Colonic mucosa (tissue), 4 donors: ENCODE results near the gene GABRA5. TPM values are rescaled to one million over a fixed set of nuclear protein-coding genes. Genes with fewer than 3 reads are reported as not detected.

Experiments
- DNase-seq: peaks from one replicate; pipeline ENCODE4 v3.0.0-alpha.2; 2020
- H3K27ac ChIP-seq: fragments of 200-600 bp; one replicate; pipeline ENCODE4 v1.8.0; 2021
- H3K27me3 ChIP-seq: fragments of 200-600 bp; one replicate; pipeline ENCODE4 v1.8.0; 2021
- H3K36me3 ChIP-seq: fragments of 200-600 bp; one replicate; pipeline ENCODE4 v1.8.0; 2021
- H3K4me1 ChIP-seq: fragments of 200-600 bp; one replicate; pipeline ENCODE4 v1.8.0; 2021; ENCODE audit warnings: mild to moderate bottlenecking
- H3K4me3 ChIP-seq: fragments of 200-600 bp; one replicate; pipeline ENCODE4 v1.8.0; 2021
- H3K9ac ChIP-seq, 2 donors: one replicate each; pipeline ENCODE4 v1.7.0; 2013; ENCODE audit warnings: control low read depth in 2 of 2, low read depth in 2 of 2, low read length in 2 of 2
- H3K9me3 ChIP-seq: fragments of 200-600 bp; one replicate; pipeline ENCODE4 v1.8.0; 2021
- CTCF ChIP-seq: fragments of 200-600 bp; IDR thresholded peaks from one replicate; pipeline ENCODE4 v1.8.0; 2022; ENCODE audit warnings: antibody characterized with exemption, mild to moderate bottlenecking
- intact Hi-C: fragments of 100-400 bp; cut with DNase I; formaldehyde crosslinking; loops from one replicate; pipeline ENCODE4 v1.14.1; 2022
- total RNA-seq, 2 donors: library from RNA; stranded (reverse); fragmentation: NEBNext Ultra II Directional in 1 of 2; extraction: Animal tissue kit (Norgen Biotek cat#: 25700) in 1 of 2; gene quantifications; one replicate each; pipeline ENCODE4 v1.2.1, GENCODE V29; 2021
- donor health status: healthy.
- donor health status: DM: no; HTN: no; CAD: no.
- donor health status: DM: no; HTN: no; CAD: no.

GABRA5 gene
- total RNA-seq, 2 donors from 2014 or later, result not detected

GRCh38 chr15:26899658-26900057, 32.8 kb downstream of the GABRA5 start:
- intact Hi-C loops, result no loop called here
- no peak overlapping the region for H3K4me3 ChIP-seq
- no peaks in the 10 kb centered on the region for H3K9me3 ChIP-seq
- H3K9ac ChIP-seq, result no peak overlapping the region
- no peaks in the 10 kb centered on the region for H3K4me1 ChIP-seq
- no peaks in the 10 kb centered on the region for H3K36me3 ChIP-seq
- no peak for DNase-seq
- no peak overlapping the region for H3K27ac ChIP-seq
- no peak for TF ChIP-seq CTCF
- no peaks in the 10 kb centered on the region for H3K27me3 ChIP-seq

GRCh38 chr15:26901041-26901440, 34.2 kb downstream of the GABRA5 start:
- intact Hi-C loops, result no loop called here
- no peak for TF ChIP-seq CTCF
- no peak for DNase-seq
- H3K4me1 ChIP-seq, result no peaks in the 10 kb centered on the region
- H3K27me3 ChIP-seq, result no peaks in the 10 kb centered on the region
- H3K9me3 ChIP-seq, result no peaks in the 10 kb centered on the region
- no peak overlapping the region for H3K27ac ChIP-seq
- H3K9ac ChIP-seq, result no peak overlapping the region
- H3K36me3 ChIP-seq, result no peaks in the 10 kb centered on the region
- H3K4me3 ChIP-seq, result no peak overlapping the region

GRCh38 chr15:26910715-26911114, 43.9 kb downstream of the GABRA5 start:
- no peak overlapping the region for H3K4me3 ChIP-seq
- DNase-seq, result no peak
- no peak overlapping the region for H3K9ac ChIP-seq
- no peaks in the 10 kb centered on the region for H3K9me3 ChIP-seq
- no peaks in the 10 kb centered on the region for H3K27me3 ChIP-seq
- no peak overlapping the region for H3K27ac ChIP-seq
- H3K36me3 ChIP-seq, result no peaks in the 10 kb centered on the region
- intact Hi-C loops, result no loop called here
- TF ChIP-seq CTCF, result no peak
- no peaks in the 10 kb centered on the region for H3K4me1 ChIP-seq

- H3K27me3 ChIP-seq, result no peaks in the 10 kb centered on the region
- H3K4me1 ChIP-seq, result no peaks in the 10 kb centered on the region
- H3K4me3 ChIP-seq, result no peak overlapping the region
- no peak for TF ChIP-seq CTCF
- H3K36me3 ChIP-seq, result no peaks in the 10 kb centered on the region
- intact Hi-C loops, result no loop called here
- H3K27ac ChIP-seq, result no peak overlapping the region
- no peak for DNase-seq
- no peaks in the 10 kb centered on the region for H3K9me3 ChIP-seq
- H3K9ac ChIP-seq, result no peak overlapping the region
Observed at GRCh38 chr15:26921433-26921832, 54.6 kb downstream of the GABRA5 start.

GRCh38 chr15:26926081-26926480, 59.2 kb downstream of the GABRA5 start:
- Histone ChIP-seq H3K4me3 (no peak overlapping the region), H3K9me3 (peaks cover 2% of the 10 kb centered on the region), H3K36me3 (no peaks in the 10 kb centered on the region), H3K4me1 (no peaks in the 10 kb centered on the region), H3K27ac (no peak overlapping the region), H3K27me3 (no peaks in the 10 kb centered on the region), H3K9ac (no peak overlapping the region)
- TF ChIP-seq CTCF, result no peak
- DNase-seq, result no peak
- intact Hi-C loops, result no loop called here

GRCh38 chr15:26928051-26928450, 61.2 kb downstream of the GABRA5 start:
- TF ChIP-seq CTCF, result no peak
- no peak overlapping the region for H3K27ac ChIP-seq
- H3K9me3 ChIP-seq, result peaks cover 2% of the 10 kb centered on the region
- no peaks in the 10 kb centered on the region for H3K4me1 ChIP-seq
- H3K36me3 ChIP-seq, result no peaks in the 10 kb centered on the region
- intact Hi-C loops, result no loop called here
- no peak overlapping the region for H3K9ac ChIP-seq
- no peak overlapping the region for H3K4me3 ChIP-seq
- H3K27me3 ChIP-seq, result no peaks in the 10 kb centered on the region
- DNase-seq, result no peak
